ENCODE data around the gene PSD2.

PSD2 gene

GRCh38 chr5:139821806-139822552 is 26.4 kb downstream of the PSD2 start:
- H3K9me3 ChIP-seq (ENCODE audit: control insufficient read depth, insufficient read depth, low read length): no peaks in the 10 kb centered on the region
- no peaks in the 10 kb centered on the region for H3K9me2 ChIP-seq (replicated peaks; ENCODE audit: control insufficient read depth, low read length)
- H3K4me3 ChIP-seq (ENCODE audit: low read length): no peak overlapping the region
- no peaks in the 10 kb centered on the region for H3K36me3 ChIP-seq (ENCODE audit: control insufficient read depth, low read length)
- H3K4me2 ChIP-seq (ENCODE audit: low read length): no peak overlapping the region
- no peak for TF ChIP-seq CTCF (IDR thresholded peaks at IDR 0.05; ENCODE audit: low read depth, low read length, poor library complexity, severe bottlenecking)
- no peak for TF ChIP-seq EZH2phosphoT487 (IDR thresholded peaks at IDR 0.05; ENCODE audit: borderline replicate concordance, low read length)
- no peaks in the 10 kb centered on the region for H3K4me1 ChIP-seq (ENCODE audit: control insufficient read depth, low read length)
- no peaks in the 10 kb centered on the region for H4K20me1 ChIP-seq (ENCODE audit: control insufficient read depth, insufficient read depth, low read depth, low read length)
- no peak overlapping the region for H3K27ac ChIP-seq (ENCODE audit: low read depth, low read length)
- H3K79me2 ChIP-seq (ENCODE audit: control insufficient read depth, low read length): no peaks in the 10 kb centered on the region
- H3F3A ChIP-seq (ENCODE audit: control insufficient read depth, insufficient read depth): no peaks in the 10 kb centered on the region
- H3K27me3 ChIP-seq (ENCODE audit: control insufficient read depth, low read length): peaks cover 12% of the 10 kb centered on the region; the same call in 1 of the 2 replicates

- H3K4me3 ChIP-seq (ENCODE audit: low read length): no peak overlapping the region
- H4K20me1 ChIP-seq (ENCODE audit: control insufficient read depth, insufficient read depth, low read depth, low read length): no peaks in the 10 kb centered on the region
- no peaks in the 10 kb centered on the region for H3K36me3 ChIP-seq (ENCODE audit: control insufficient read depth, low read length)
- no peak overlapping the region for H3K27ac ChIP-seq (ENCODE audit: low read depth, low read length)
- H3K27me3 ChIP-seq (ENCODE audit: control insufficient read depth, low read length): peaks cover 11% of the 10 kb centered on the region; the same call in 1 of the 2 replicates
- no peaks in the 10 kb centered on the region for H3K79me2 ChIP-seq (ENCODE audit: control insufficient read depth, low read length)
- TF ChIP-seq EZH2phosphoT487 (IDR thresholded peaks at IDR 0.05; ENCODE audit: borderline replicate concordance, low read length): no peak
- TF ChIP-seq CTCF (IDR thresholded peaks at IDR 0.05; ENCODE audit: low read depth, low read length, poor library complexity, severe bottlenecking): no peak
- H3K4me1 ChIP-seq (ENCODE audit: control insufficient read depth, low read length): no peaks in the 10 kb centered on the region
- H3K9me2 ChIP-seq (replicated peaks; ENCODE audit: control insufficient read depth, low read length): no peaks in the 10 kb centered on the region
- no peaks in the 10 kb centered on the region for H3F3A ChIP-seq (ENCODE audit: control insufficient read depth, insufficient read depth)
- H3K4me2 ChIP-seq (ENCODE audit: low read length): no peak overlapping the region
- no peaks in the 10 kb centered on the region for H3K9me3 ChIP-seq (ENCODE audit: control insufficient read depth, insufficient read depth, low read length)
These were observed 27.2 kb downstream of the PSD2 start for GRCh38 chr5:139822553-139823425.

GRCh38 chr5:139823757-139824355 is 28.2 kb downstream of the PSD2 start:
- Histone ChIP-seq H3K27ac (ENCODE audit: low read depth, low read length) (no peak overlapping the region), H3K36me3 (ENCODE audit: control insufficient read depth, low read length) (no peaks in the 10 kb centered on the region), H3K4me3 (ENCODE audit: low read length) (no peak overlapping the region), H4K20me1 (ENCODE audit: control insufficient read depth, insufficient read depth, low read depth, low read length) (no peaks in the 10 kb centered on the region), H3K4me2 (ENCODE audit: low read length) (no peak overlapping the region), H3K4me1 (ENCODE audit: control insufficient read depth, low read length) (no peaks in the 10 kb centered on the region), H3F3A (ENCODE audit: control insufficient read depth, insufficient read depth) (no peaks in the 10 kb centered on the region), H3K9me3 (ENCODE audit: control insufficient read depth, insufficient read depth, low read length) (no peaks in the 10 kb centered on the region), H3K9me2 (replicated peaks; ENCODE audit: control insufficient read depth, low read length) (no peaks in the 10 kb centered on the region), H3K79me2 (ENCODE audit: control insufficient read depth, low read length) (no peaks in the 10 kb centered on the region), H3K27me3 (ENCODE audit: control insufficient read depth, low read length) (peaks cover 5% of the 10 kb centered on the region; the same call in 1 of the 2 replicates)
- TF ChIP-seq EZH2phosphoT487 (IDR thresholded peaks at IDR 0.05; ENCODE audit: borderline replicate concordance, low read length) (no peak), CTCF (IDR thresholded peaks at IDR 0.05; ENCODE audit: low read depth, low read length, poor library complexity, severe bottlenecking) (no peak)
